PC-9 (cell line): ENCODE results near the gene RNU1-1.
"Not testable (repeated sequence)": the region's sequence is repeated elsewhere in the genome, so short reads cannot be mapped to it uniquely, and the experiment has no call there.

Source experiments
- EZH2 ChIP-seq: fragments of 200-600 bp; sonication (generic); IDR thresholded peaks from 2 replicates; pipeline ENCODE4 v1.8.0; 2017; ENCODE audit warnings: antibody characterized with exemption, low read depth
- TF ChIP-seq, protein P1 (sequence below): fragments of 200-600 bp; sonication (generic); conservative IDR thresholded peaks from 2 replicates; pipeline ENCODE4 v1.6.1; 2017; ENCODE audit warnings: mixed run types, antibody characterized with exemption, mild to moderate bottlenecking, moderate library complexity

DNA sequence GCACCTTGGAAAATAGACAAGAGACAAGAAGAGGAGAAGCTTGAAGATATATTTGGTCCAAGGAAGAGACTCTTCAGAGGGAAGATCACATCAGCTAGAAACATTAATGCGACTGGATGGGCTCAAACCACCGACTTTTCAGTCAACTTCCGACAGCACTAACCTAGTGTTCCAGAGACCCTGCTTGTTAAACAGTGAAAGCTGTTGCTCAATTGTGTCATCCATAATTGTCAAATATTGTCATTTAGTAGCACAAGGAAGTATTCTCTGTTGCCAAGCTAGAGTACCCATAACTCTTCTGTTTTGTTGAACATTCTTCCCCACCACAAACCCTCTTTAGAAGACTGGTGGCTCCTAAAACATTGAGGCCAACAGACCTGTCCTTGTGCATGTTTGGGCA lies 42.9 kb upstream of the RNU1-1 start:
- TF ChIP-seq, protein P1, sequence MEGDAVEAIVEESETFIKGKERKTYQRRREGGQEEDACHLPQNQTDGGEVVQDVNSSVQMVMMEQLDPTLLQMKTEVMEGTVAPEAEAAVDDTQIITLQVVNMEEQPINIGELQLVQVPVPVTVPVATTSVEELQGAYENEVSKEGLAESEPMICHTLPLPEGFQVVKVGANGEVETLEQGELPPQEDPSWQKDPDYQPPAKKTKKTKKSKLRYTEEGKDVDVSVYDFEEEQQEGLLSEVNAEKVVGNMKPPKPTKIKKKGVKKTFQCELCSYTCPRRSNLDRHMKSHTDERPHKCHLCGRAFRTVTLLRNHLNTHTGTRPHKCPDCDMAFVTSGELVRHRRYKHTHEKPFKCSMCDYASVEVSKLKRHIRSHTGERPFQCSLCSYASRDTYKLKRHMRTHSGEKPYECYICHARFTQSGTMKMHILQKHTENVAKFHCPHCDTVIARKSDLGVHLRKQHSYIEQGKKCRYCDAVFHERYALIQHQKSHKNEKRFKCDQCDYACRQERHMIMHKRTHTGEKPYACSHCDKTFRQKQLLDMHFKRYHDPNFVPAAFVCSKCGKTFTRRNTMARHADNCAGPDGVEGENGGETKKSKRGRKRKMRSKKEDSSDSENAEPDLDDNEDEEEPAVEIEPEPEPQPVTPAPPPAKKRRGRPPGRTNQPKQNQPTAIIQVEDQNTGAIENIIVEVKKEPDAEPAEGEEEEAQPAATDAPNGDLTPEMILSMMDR = not testable (repeated sequence)
- TF ChIP-seq EZH2 = not testable (repeated sequence)
